ENCODE data around the gene RTP3. TPM values are rescaled to one million over a fixed set of nuclear protein-coding genes. Genes with fewer than 3 reads are reported as not detected.

RTP3 gene
- total RNA-seq, 1 experiment from 2014 or later = not detected

GRCh38 chr3:46463868-46464241 is 33.9 kb upstream of the RTP3 start:
- POLR2A ChIA-PET = no interaction called here
- DNase-seq = no peak
- Mint-ChIP-seq H3K27ac (ENCODE audit: unreplicated experiment) (no peak overlapping the region), H3K36me3 (ENCODE audit: insufficient read depth, unreplicated experiment) (no peaks in the 10 kb centered on the region), H3K27me3 (ENCODE audit: insufficient read depth, unreplicated experiment) (no peaks in the 10 kb centered on the region), H3K9me3 (ENCODE audit: unreplicated experiment) (no peaks in the 10 kb centered on the region), H3K4me1 (ENCODE audit: low read depth, unreplicated experiment) (no peaks in the 10 kb centered on the region), H3K4me3 (ENCODE audit: unreplicated experiment) (no peak overlapping the region)
- CTCF ChIA-PET = no interaction called here
- no peak overlapping the region for H3K4me3 ChIP-seq (ENCODE audit: low read depth, low read length)
- H3K36me3 ChIP-seq (ENCODE audit: control insufficient read depth, insufficient read depth, low read length) = no peaks in the 10 kb centered on the region
- 0 out of 2 replicates have a peak, but pooled peaks cover 4% of the 10 kb centered on the region for H3K9me3 ChIP-seq
- intact Hi-C loops (cut with micrococcal nuclease; ENCODE audit: unreplicated experiment) = no loop called here
- no peaks in the 10 kb centered on the region for H3K4me1 ChIP-seq
- BruUV-seq (replicated peaks) = no TSS peak
- TF ChIP-seq CTCF (IDR thresholded peaks at IDR 0.05; ENCODE audit: insufficient read depth in 1 of 2, low read depth in 1 of 2, low read length in 1 of 2, severe bottlenecking in 1 of 2, unreplicated experiment in 1 of 2) = no peak
- H3K27me3 ChIP-seq (replicated peaks; ENCODE audit: control insufficient read depth, insufficient read depth, low read length) = no peaks in the 10 kb centered on the region; the same call in 1 of the 2 replicates

- H3K4me1 Mint-ChIP-seq (ENCODE audit: low read depth, unreplicated experiment) = no peaks in the 10 kb centered on the region
- Histone ChIP-seq H3K27me3 (replicated peaks; ENCODE audit: control insufficient read depth, insufficient read depth, low read length) (no peaks in the 10 kb centered on the region; the same call in 1 of the 2 replicates), H3K9me3 (0 out of 2 replicates have a peak, but pooled peaks cover 4% of the 10 kb centered on the region), H3K36me3 (ENCODE audit: control insufficient read depth, insufficient read depth, low read length) (no peaks in the 10 kb centered on the region), H3K4me3 (ENCODE audit: low read depth, low read length) (no peak within 1 kb of the TSS), H3K4me1 (no peaks in the 10 kb centered on the region)
- no peaks in the 10 kb centered on the region for H3K36me3 Mint-ChIP-seq (ENCODE audit: insufficient read depth, unreplicated experiment)
- H3K27ac Mint-ChIP-seq (ENCODE audit: unreplicated experiment) = no peak within 1 kb of the TSS
- no peaks in the 10 kb centered on the region for H3K9me3 Mint-ChIP-seq (ENCODE audit: unreplicated experiment)
- BruUV-seq (replicated peaks) = no TSS peak
- no peaks in the 10 kb centered on the region for H3K27me3 Mint-ChIP-seq (ENCODE audit: insufficient read depth, unreplicated experiment)
- CTCF ChIA-PET = no interaction called here
- intact Hi-C loops (cut with micrococcal nuclease; ENCODE audit: unreplicated experiment) = no loop called here
- POLR2A ChIA-PET = no interaction called here
- H3K4me3 Mint-ChIP-seq (ENCODE audit: unreplicated experiment) = no peak within 1 kb of the TSS
- TF ChIP-seq CTCF (IDR thresholded peaks at IDR 0.05; ENCODE audit: insufficient read depth in 1 of 2, low read depth in 1 of 2, low read length in 1 of 2, severe bottlenecking in 1 of 2, unreplicated experiment in 1 of 2) = no peak
- no peak for DNase-seq
Observed at GRCh38 chr3:46464326-46465195, 33.2 kb upstream of the RTP3 start, which contains the start of gene LTF. Gene LTF (minus strand): TSS chr3:46464905. CDS start chr3:46464867, 38 bp downstream.

GRCh38 chr3:46465196-46465520 is 32.6 kb upstream of the RTP3 start:
- H3K4me3 Mint-ChIP-seq (ENCODE audit: unreplicated experiment) = no peak overlapping the region
- H3K27ac Mint-ChIP-seq (ENCODE audit: unreplicated experiment) = no peak overlapping the region
- no peak for TF ChIP-seq CTCF (IDR thresholded peaks at IDR 0.05; ENCODE audit: insufficient read depth in 1 of 2, low read depth in 1 of 2, low read length in 1 of 2, severe bottlenecking in 1 of 2, unreplicated experiment in 1 of 2)
- no peaks in the 10 kb centered on the region for H3K4me1 ChIP-seq
- H3K36me3 Mint-ChIP-seq (ENCODE audit: insufficient read depth, unreplicated experiment) = no peaks in the 10 kb centered on the region
- ChIA-PET POLR2A (no interaction called here), CTCF (no interaction called here)
- intact Hi-C loops (cut with micrococcal nuclease; ENCODE audit: unreplicated experiment) = no loop called here
- H3K9me3 ChIP-seq = 0 out of 2 replicates have a peak, but pooled peaks cover 4% of the 10 kb centered on the region
- no peaks in the 10 kb centered on the region for H3K27me3 Mint-ChIP-seq (ENCODE audit: insufficient read depth, unreplicated experiment)
- H3K36me3 ChIP-seq (ENCODE audit: control insufficient read depth, insufficient read depth, low read length) = no peaks in the 10 kb centered on the region
- no peaks in the 10 kb centered on the region for H3K4me1 Mint-ChIP-seq (ENCODE audit: low read depth, unreplicated experiment)
- no TSS peak for BruUV-seq (replicated peaks)
- H3K9me3 Mint-ChIP-seq (ENCODE audit: unreplicated experiment) = no peaks in the 10 kb centered on the region
- no peak overlapping the region for H3K4me3 ChIP-seq (ENCODE audit: low read depth, low read length)
- no peaks in the 10 kb centered on the region; the same call in 1 of the 2 replicates for H3K27me3 ChIP-seq (replicated peaks; ENCODE audit: control insufficient read depth, insufficient read depth, low read length)
- no peak for DNase-seq

Data from Caco-2 (cell line).